Measurements from ENCODE around the gene CLCA1.

DNA sequence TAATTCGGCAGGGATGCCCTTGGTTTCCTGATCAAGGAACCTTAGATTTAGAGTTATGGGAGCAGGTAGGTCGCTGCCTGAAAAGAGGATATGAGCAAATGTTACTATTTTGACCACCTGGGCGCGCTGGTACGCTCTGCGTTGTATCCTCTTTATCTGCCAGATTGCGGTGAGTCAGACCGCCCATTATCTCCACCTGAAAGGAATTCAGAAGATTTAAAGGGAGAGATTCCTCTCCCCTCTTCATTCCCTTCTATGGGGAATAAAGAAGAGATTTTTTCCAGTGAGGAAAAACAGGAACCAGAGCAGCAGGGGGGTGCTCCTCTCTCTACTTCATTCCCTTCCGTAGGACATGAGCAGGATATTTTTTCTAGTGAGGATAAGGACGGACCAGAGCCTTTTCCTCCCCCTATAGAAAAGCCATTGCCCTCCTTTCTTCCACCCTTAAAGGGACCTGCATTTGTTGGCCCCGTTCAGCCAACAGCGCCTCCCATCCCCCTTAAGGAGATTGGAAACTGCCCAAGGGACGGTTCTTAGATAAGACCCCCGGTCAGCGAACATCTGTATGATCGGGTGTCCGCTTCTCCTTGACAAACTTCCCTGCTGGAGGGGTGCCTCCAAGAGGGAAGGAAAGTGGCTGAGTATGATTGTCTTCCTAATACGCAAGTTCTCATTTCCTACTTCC, 34.1 kb downstream of the CLCA1 start:
- TF ChIP-seq, protein P1, sequence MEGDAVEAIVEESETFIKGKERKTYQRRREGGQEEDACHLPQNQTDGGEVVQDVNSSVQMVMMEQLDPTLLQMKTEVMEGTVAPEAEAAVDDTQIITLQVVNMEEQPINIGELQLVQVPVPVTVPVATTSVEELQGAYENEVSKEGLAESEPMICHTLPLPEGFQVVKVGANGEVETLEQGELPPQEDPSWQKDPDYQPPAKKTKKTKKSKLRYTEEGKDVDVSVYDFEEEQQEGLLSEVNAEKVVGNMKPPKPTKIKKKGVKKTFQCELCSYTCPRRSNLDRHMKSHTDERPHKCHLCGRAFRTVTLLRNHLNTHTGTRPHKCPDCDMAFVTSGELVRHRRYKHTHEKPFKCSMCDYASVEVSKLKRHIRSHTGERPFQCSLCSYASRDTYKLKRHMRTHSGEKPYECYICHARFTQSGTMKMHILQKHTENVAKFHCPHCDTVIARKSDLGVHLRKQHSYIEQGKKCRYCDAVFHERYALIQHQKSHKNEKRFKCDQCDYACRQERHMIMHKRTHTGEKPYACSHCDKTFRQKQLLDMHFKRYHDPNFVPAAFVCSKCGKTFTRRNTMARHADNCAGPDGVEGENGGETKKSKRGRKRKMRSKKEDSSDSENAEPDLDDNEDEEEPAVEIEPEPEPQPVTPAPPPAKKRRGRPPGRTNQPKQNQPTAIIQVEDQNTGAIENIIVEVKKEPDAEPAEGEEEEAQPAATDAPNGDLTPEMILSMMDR (conservative IDR thresholded peaks at IDR 0.05; ENCODE audit: low read depth in 2 of 2) = peak in 1 of 2 experiments; percentile 58; a peak in 2 of 4 replicates
- TF ChIP-seq, protein P2, sequence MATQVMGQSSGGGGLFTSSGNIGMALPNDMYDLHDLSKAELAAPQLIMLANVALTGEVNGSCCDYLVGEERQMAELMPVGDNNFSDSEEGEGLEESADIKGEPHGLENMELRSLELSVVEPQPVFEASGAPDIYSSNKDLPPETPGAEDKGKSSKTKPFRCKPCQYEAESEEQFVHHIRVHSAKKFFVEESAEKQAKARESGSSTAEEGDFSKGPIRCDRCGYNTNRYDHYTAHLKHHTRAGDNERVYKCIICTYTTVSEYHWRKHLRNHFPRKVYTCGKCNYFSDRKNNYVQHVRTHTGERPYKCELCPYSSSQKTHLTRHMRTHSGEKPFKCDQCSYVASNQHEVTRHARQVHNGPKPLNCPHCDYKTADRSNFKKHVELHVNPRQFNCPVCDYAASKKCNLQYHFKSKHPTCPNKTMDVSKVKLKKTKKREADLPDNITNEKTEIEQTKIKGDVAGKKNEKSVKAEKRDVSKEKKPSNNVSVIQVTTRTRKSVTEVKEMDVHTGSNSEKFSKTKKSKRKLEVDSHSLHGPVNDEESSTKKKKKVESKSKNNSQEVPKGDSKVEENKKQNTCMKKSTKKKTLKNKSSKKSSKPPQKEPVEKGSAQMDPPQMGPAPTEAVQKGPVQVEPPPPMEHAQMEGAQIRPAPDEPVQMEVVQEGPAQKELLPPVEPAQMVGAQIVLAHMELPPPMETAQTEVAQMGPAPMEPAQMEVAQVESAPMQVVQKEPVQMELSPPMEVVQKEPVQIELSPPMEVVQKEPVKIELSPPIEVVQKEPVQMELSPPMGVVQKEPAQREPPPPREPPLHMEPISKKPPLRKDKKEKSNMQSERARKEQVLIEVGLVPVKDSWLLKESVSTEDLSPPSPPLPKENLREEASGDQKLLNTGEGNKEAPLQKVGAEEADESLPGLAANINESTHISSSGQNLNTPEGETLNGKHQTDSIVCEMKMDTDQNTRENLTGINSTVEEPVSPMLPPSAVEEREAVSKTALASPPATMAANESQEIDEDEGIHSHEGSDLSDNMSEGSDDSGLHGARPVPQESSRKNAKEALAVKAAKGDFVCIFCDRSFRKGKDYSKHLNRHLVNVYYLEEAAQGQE (IDR thresholded peaks at IDR 0.05; ENCODE audit: unreplicated experiment) = no peak
- TF ChIP-seq EZH2 (IDR thresholded peaks at IDR 0.05; ENCODE audit: low read depth, unreplicated experiment) = no peak
